NT2/D1 (cell line): ENCODE measurements around the gene FADD.

Experiments
- SUZ12 ChIP-seq: IDR thresholded peaks from 2 replicates; pipeline ENCODE4 v1.6.1; 2011; ENCODE audit not compliant: insufficient read length, insufficient read depth; ENCODE audit errors: extremely low read depth
- YY1 ChIP-seq: IDR thresholded peaks from 2 replicates; pipeline ENCODE4 v1.6.1; 2011; ENCODE audit not compliant: insufficient read length, insufficient read depth

DNA sequence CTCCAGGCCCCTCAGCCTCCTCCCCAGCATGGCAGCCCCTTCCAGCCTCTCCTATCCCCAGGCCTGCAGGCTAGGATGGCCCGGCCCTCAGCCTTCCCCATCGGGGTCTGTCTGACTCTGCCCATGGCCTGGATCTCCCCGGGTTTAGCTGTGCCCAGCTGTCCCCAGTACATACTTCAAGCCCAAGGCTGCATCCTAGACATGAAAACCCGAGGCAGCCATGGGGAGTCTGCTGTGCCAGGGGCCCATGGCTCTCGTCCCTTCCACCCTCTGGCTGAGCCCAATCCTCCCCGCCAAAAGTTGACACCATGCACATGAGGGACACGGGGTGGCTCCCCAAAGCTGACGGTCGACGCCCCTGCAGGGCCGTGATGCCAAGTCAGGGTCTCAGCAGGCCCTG is 22.2 kb upstream of the FADD start:
- TF ChIP-seq YY1 (no peak), SUZ12 (no peak)
